Mesendoderm (in vitro differentiated cells): Measurements from ENCODE around the gene KCTD18.

ENCODE experiments used
- DNase-seq: peaks from one replicate; pipeline ENCODE4 v3.0.0; 2013
- H2AK5ac ChIP-seq: 2 replicates; pipeline ENCODE4 v1.6.1; 2013; ENCODE audit warnings: low read length, inconsistent platforms
- H2BK120ac ChIP-seq: 2 replicates; pipeline ENCODE4 v1.6.1; 2013; ENCODE audit warnings: low read depth, mild to moderate bottlenecking, low read length, moderate library complexity, mixed read lengths
- H2BK15ac ChIP-seq: replicated peaks from 2 replicates; pipeline ENCODE4 v1.6.1; 2013; ENCODE audit warnings: low read depth, mild to moderate bottlenecking, moderate library complexity
- H2BK5ac ChIP-seq: 2 replicates; pipeline ENCODE4 v1.6.1; 2013; ENCODE audit warnings: low read length, inconsistent platforms
- H3K18ac ChIP-seq: 2 replicates; pipeline ENCODE4 v1.6.1; 2013; ENCODE audit warnings: mild to moderate bottlenecking, low read length, mixed read lengths
- H3K23ac ChIP-seq: one replicate; pipeline ENCODE4 v1.6.1; 2013; ENCODE audit warnings: low read length
- H3K27ac ChIP-seq: 2 replicates; pipeline ENCODE4 v1.5.1; 2013; ENCODE audit warnings: low read depth, mild to moderate bottlenecking, inconsistent platforms, low read length, moderate library complexity
- H3K27me3 ChIP-seq: 2 replicates; pipeline ENCODE4 v1.6.1; 2013; ENCODE audit warnings: low read length, control low read depth, mild to moderate bottlenecking, inconsistent platforms; ENCODE audit not compliant: insufficient read depth, poor library complexity
- H3K36me3 ChIP-seq: 2 replicates; pipeline ENCODE4 v1.6.1; 2013; ENCODE audit warnings: low read length, inconsistent platforms; ENCODE audit not compliant: control insufficient read depth, insufficient read depth
- H3K4ac ChIP-seq: one replicate; pipeline ENCODE4 v1.6.1; 2013; ENCODE audit warnings: low read depth, mild to moderate bottlenecking, low read length, moderate library complexity
- H3K4me1 ChIP-seq: 2 replicates; pipeline ENCODE4 v1.6.1; 2013; ENCODE audit warnings: low read depth, low read length, inconsistent platforms; ENCODE audit not compliant: control insufficient read depth
- H3K4me2 ChIP-seq: 2 replicates; pipeline ENCODE4 v1.6.1; 2013; ENCODE audit warnings: low read length
- H3K4me3 ChIP-seq: 2 replicates; pipeline ENCODE4 v1.5.1; 2013; ENCODE audit warnings: mild to moderate bottlenecking, low read length
- H3K56ac ChIP-seq: one replicate; pipeline ENCODE4 v1.6.1; 2013; ENCODE audit warnings: low read length
- H3K79me1 ChIP-seq: 2 replicates; pipeline ENCODE4 v1.6.1; 2013; ENCODE audit warnings: low read length, inconsistent platforms
- H3K79me2 ChIP-seq: 2 replicates; pipeline ENCODE4 v1.6.1; 2013; ENCODE audit warnings: mild to moderate bottlenecking, low read length; ENCODE audit not compliant: control insufficient read depth, insufficient read depth
- H3K9ac ChIP-seq: 2 replicates; pipeline ENCODE4 v1.6.1; 2013; ENCODE audit warnings: low read length, inconsistent platforms
- H4K5ac ChIP-seq: one replicate; pipeline ENCODE4 v1.6.1; 2013; ENCODE audit warnings: low read length
- H4K8ac ChIP-seq: one replicate; pipeline ENCODE4 v1.6.1; 2013; ENCODE audit warnings: low read depth, mild to moderate bottlenecking, control low read depth, low read length, moderate library complexity
- WGBS: extraction: QIAGEN DNeasy Blood & Tissue Kit; methylation state at CpG from one replicate; pipeline ENCODE4 v1.1.7; 2013; ENCODE audit warnings: low lambda C conversion rate, missing lambda C conversion rate; ENCODE audit not compliant: insufficient coverage; ENCODE audit errors: extremely low coverage; 5-methylcytosine and 5-hydroxymethylcytosine counted together

KCTD18 gene

DNA sequence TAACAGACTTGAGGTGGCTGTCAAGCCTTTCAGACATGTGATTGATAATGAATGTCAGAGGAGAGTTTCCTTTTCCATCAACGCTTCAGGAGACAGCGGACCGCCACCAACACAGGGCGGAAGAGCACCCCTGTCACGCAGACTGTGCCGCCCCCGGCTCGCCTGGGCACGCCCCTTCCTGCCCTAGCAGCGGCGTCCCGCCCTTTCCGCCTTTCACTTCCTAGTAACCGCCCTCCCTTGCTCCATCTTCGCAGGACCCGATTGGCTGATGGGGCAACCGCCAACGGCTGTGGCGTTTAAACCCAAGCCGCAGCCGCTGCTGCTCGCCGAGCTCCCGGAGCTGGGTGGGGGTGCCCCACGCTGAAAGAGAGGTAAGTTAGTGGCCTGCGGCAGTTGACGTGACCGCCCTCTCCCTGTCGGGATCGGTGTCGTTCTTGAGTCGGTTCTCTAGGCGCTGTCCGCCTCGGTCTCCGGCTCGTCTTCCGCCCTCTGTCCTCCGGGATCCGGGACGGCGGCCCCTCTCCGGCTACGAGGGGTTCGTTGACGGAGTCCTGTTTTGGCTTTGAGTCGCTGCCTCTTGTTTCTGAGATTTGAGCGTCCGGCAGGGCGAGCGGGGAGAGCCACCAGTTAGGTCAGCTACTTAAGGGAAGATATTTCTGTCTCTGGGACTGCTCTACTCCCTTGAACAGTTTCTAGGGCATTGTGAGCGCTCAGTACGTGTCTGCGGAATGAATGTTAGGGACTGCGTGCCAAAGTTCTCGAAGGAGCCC is 16.2 kb upstream of the KCTD18 start, which contains the start of gene SGO2:
TSS of gene SGO2 (plus strand) at position 326 of the 770 bp plus-strand sequence. CDS start 6,769 bp downstream, outside the sequence.
- peak within 1 kb of the TSS; percentile 86 for H3K4me3 ChIP-seq
- H3K36me3 ChIP-seq = no peaks in the 10 kb centered on the region
- DNase-seq = peak; percentile 98
- H4K5ac ChIP-seq = peak within 1 kb of the TSS; percentile 53
- peak within 1 kb of the TSS; percentile 12 for H3K27ac ChIP-seq
- no peak within 1 kb of the TSS for H2AK5ac ChIP-seq
- no peak within 1 kb of the TSS for H4K8ac ChIP-seq
- peak within 1 kb of the TSS; percentile 13 for H3K18ac ChIP-seq
- WGBS = no CpG with 5 or more reads among the region's 56 CpGs
- peaks cover 12% of the 10 kb centered on the region for H3K79me2 ChIP-seq
- H2BK120ac ChIP-seq = no peak within 1 kb of the TSS
- H3K56ac ChIP-seq = peak within 1 kb of the TSS; percentile 92
- peak within 1 kb of the TSS; percentile 90 for H3K4me2 ChIP-seq
- H3K79me1 ChIP-seq = peaks cover 12% of the 10 kb centered on the region
- no peak within 1 kb of the TSS for H3K23ac ChIP-seq
- no peak within 1 kb of the TSS for H2BK15ac ChIP-seq
- H2BK5ac ChIP-seq = no peak within 1 kb of the TSS
- peaks cover 4% of the 10 kb centered on the region for H3K4me1 ChIP-seq
- peak within 1 kb of the TSS; percentile 10 for H3K4ac ChIP-seq
- H3K27me3 ChIP-seq = no peaks in the 10 kb centered on the region
- peak within 1 kb of the TSS; percentile 92 for H3K9ac ChIP-seq

DNA sequence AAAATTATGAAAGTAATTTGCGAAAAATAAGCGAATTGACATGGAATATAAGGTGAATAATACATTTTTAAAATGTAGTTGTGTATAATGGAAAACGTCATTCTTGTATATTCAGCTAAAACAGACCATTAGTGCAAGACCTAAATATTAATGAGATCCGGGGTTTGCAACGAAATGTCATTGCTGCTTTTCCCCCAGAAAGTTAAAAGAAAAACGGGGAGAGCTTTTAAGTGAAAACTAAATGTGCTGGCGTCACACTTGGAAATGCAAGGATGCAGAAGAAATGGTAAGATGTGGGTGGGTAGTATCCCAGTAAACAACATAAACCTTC is 15.6 kb upstream of the KCTD18 start:
- H3K4me2 ChIP-seq = peak overlapping the region; percentile 80
- H3K9ac ChIP-seq = peak overlapping the region; percentile 64
- no peak overlapping the region for H2AK5ac ChIP-seq
- peak overlapping the region; percentile 53 for H4K5ac ChIP-seq
- H3K4me3 ChIP-seq = peak overlapping the region; percentile 32
- no peak overlapping the region for H3K56ac ChIP-seq
- H3K36me3 ChIP-seq = no peaks in the 10 kb centered on the region
- no peak overlapping the region for H3K27ac ChIP-seq
- no peak overlapping the region for H4K8ac ChIP-seq
- H3K27me3 ChIP-seq = no peaks in the 10 kb centered on the region
- H3K4me1 ChIP-seq = peaks cover 4% of the 10 kb centered on the region
- H3K79me1 ChIP-seq = peaks cover 12% of the 10 kb centered on the region
- WGBS = 100% methylated on average over 2 of the region's 7 CpGs
- no peak overlapping the region for H2BK5ac ChIP-seq
- peaks cover 12% of the 10 kb centered on the region for H3K79me2 ChIP-seq
- no peak overlapping the region for H3K23ac ChIP-seq
- no peak overlapping the region for H3K4ac ChIP-seq
- no peak for DNase-seq
- H2BK120ac ChIP-seq = no peak overlapping the region
- H3K18ac ChIP-seq = no peak overlapping the region
- no peak overlapping the region for H2BK15ac ChIP-seq

DNA sequence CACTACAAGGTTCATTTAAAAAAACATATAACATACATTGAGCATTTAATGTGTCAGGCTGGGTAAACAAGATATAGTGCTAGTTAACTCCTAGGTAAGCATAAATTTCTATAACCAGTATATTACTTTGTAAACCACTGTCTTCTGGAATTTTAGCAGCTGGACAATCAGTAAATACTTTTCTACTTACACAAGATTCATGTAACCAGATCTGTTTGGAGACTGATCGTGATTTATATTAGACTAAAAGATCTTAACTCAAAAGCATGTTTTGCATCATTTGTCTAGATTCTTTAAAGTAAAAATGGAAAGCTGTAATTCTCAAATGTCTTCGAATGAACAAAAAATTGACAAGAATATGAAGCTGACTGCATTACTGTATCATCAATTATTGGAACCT is 15.2 kb upstream of the KCTD18 start:
- Histone ChIP-seq H2BK120ac (no peak overlapping the region), H3K9ac (no peak overlapping the region), H3K4ac (no peak overlapping the region), H3K27ac (no peak overlapping the region), H4K8ac (no peak overlapping the region), H2BK15ac (no peak overlapping the region), H2BK5ac (no peak overlapping the region), H3K27me3 (no peaks in the 10 kb centered on the region), H3K18ac (no peak overlapping the region), H3K36me3 (no peaks in the 10 kb centered on the region), H3K23ac (no peak overlapping the region), H3K4me2 (no peak overlapping the region), H3K4me1 (peaks cover 4% of the 10 kb centered on the region), H3K79me1 (peaks cover 12% of the 10 kb centered on the region), H3K79me2 (peaks cover 12% of the 10 kb centered on the region), H3K56ac (no peak overlapping the region), H2AK5ac (no peak overlapping the region), H4K5ac (no peak overlapping the region), H3K4me3 (no peak overlapping the region)
- no CpG with 5 or more reads among the region's 2 CpGs for WGBS
- no peak for DNase-seq

DNA sequence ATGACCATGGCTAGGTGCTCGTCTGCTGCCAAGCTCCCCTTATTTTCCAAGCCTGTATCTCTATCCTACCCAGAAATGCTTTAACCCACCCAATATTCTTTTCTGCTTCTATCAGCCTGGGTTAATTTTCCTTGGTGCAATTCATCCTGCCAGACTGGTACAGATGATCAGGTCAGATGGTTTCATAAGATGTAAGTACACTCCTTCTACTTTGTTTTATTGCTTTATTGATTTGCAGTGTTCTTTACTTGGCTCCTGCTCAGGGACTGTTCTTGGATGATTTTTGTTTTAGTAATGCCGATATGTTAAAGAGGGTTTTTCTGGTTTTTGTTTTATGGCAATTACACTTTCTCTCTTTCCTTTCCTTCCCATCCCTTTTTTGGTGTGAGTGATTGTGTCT is 13.7 kb upstream of the KCTD18 start:
- Histone ChIP-seq H3K4me1 (peaks cover 4% of the 10 kb centered on the region), H4K8ac (no peak overlapping the region), H2BK120ac (no peak overlapping the region), H3K4me3 (no peak overlapping the region), H3K4ac (no peak overlapping the region), H3K23ac (no peak overlapping the region), H4K5ac (no peak overlapping the region), H3K4me2 (no peak overlapping the region), H3K79me1 (peaks cover 12% of the 10 kb centered on the region), H3K9ac (no peak overlapping the region), H2BK5ac (no peak overlapping the region), H3K56ac (no peak overlapping the region), H2BK15ac (no peak overlapping the region), H3K18ac (no peak overlapping the region), H3K27ac (no peak overlapping the region), H2AK5ac (no peak overlapping the region), H3K79me2 (peaks cover 9% of the 10 kb centered on the region), H3K27me3 (no peaks in the 10 kb centered on the region), H3K36me3 (no peaks in the 10 kb centered on the region)
- DNase-seq = no peak
- WGBS = no CpG with 5 or more reads among the region's 2 CpGs

- H4K5ac ChIP-seq = no peak overlapping the region
- H3K56ac ChIP-seq = no peak overlapping the region
- H4K8ac ChIP-seq = no peak overlapping the region
- no peak overlapping the region for H3K18ac ChIP-seq
- no peak overlapping the region for H2BK15ac ChIP-seq
- H3K27me3 ChIP-seq = no peaks in the 10 kb centered on the region
- no peak overlapping the region for H3K23ac ChIP-seq
- H3K36me3 ChIP-seq = no peaks in the 10 kb centered on the region
- H3K27ac ChIP-seq = no peak overlapping the region
- peaks cover 9% of the 10 kb centered on the region for H3K79me1 ChIP-seq
- no peak overlapping the region for H2AK5ac ChIP-seq
- no peak for DNase-seq
- no CpG with 5 or more reads among the region's 3 CpGs for WGBS
- no peak overlapping the region for H3K4ac ChIP-seq
- no peak overlapping the region for H3K4me3 ChIP-seq
- no peak overlapping the region for H2BK120ac ChIP-seq
- H3K4me2 ChIP-seq = no peak overlapping the region
- H2BK5ac ChIP-seq = no peak overlapping the region
- peaks cover 4% of the 10 kb centered on the region for H3K4me1 ChIP-seq
- H3K79me2 ChIP-seq = peaks cover 6% of the 10 kb centered on the region
- no peak overlapping the region for H3K9ac ChIP-seq
Observed at GRCh38 chr2:200523158-200523557, 13.3 kb upstream of the KCTD18 start.

DNA sequence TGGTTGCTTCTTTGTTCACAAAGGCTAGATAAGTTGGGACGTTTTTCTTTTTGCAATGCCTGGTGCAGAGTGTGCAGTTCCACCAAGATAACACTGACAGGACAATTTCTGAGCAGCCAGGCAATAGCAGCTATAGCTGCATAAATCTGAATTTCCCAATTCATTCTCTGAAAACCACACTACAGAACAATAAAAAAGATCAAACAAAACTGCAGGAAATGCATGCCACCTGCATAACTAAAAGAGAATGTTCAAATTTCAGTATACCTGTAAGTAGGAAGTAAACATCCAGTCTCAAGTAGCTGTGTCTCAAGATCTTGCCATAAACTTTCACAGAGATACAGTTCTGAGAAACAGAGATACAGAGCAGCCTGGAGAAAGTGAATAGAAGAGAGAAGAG is 5.3 kb upstream of the KCTD18 start:
- no peak overlapping the region for H4K8ac ChIP-seq
- no peak for DNase-seq
- H3K27ac ChIP-seq = no peak overlapping the region
- H4K5ac ChIP-seq = no peak overlapping the region
- H2BK5ac ChIP-seq = no peak overlapping the region
- no peak overlapping the region for H3K56ac ChIP-seq
- WGBS = no CpG with 5 or more reads among the region's 1 CpG
- no peak overlapping the region for H3K9ac ChIP-seq
- no peak overlapping the region for H3K4me3 ChIP-seq
- no peaks in the 10 kb centered on the region for H3K79me1 ChIP-seq
- no peak overlapping the region for H3K23ac ChIP-seq
- H2BK120ac ChIP-seq = no peak overlapping the region
- no peaks in the 10 kb centered on the region for H3K27me3 ChIP-seq
- no peak overlapping the region for H3K18ac ChIP-seq
- H3K4me2 ChIP-seq = no peak overlapping the region
- no peak overlapping the region for H2AK5ac ChIP-seq
- no peak overlapping the region for H2BK15ac ChIP-seq
- H3K4me1 ChIP-seq = peaks cover 2% of the 10 kb centered on the region
- H3K79me2 ChIP-seq = no peaks in the 10 kb centered on the region
- H3K36me3 ChIP-seq = no peaks in the 10 kb centered on the region
- H3K4ac ChIP-seq = no peak overlapping the region
